Neural progenitor cell (in vitro differentiated cells): ENCODE results near the gene FAM124A. TPM values are rescaled to one million over a fixed set of nuclear protein-coding genes. Genes with fewer than 3 reads are reported as not detected.

Experiments used
- DNase-seq: peaks from one replicate; pipeline ENCODE4 v3.0.0-alpha.2; 2016; ENCODE audit warnings: low spot score
- H2AFZ ChIP-seq: fragments of 200-600 bp; sonication (generic); replicated peaks from 2 replicates; pipeline ENCODE4 v1.6.1; 2016; ENCODE audit warnings: antibody characterized with exemption
- H3F3A ChIP-seq: fragments of 200-600 bp; sonication (generic); 2 replicates; pipeline ENCODE4 v1.6.1; 2016; ENCODE audit warnings: antibody characterized with exemption, low read depth
- H3K27ac ChIP-seq: fragments of 200-600 bp; sonication (generic); 2 replicates; pipeline ENCODE4 v1.5.1; 2016; ENCODE audit warnings: mild to moderate bottlenecking
- H3K27me3 ChIP-seq: fragments of 200-600 bp; sonication (generic); 2 replicates; pipeline ENCODE4 v1.6.1; 2016; ENCODE audit warnings: mild to moderate bottlenecking, moderate library complexity
- H3K36me3 ChIP-seq: fragments of 200-600 bp; sonication (generic); 2 replicates; pipeline ENCODE4 v1.5.1; 2016
- H3K4me1 ChIP-seq: fragments of 200-600 bp; sonication (generic); 2 replicates; pipeline ENCODE4 v1.6.1; 2016; ENCODE audit warnings: mixed run types
- H3K4me2 ChIP-seq: fragments of 200-600 bp; sonication (generic); 2 replicates; pipeline ENCODE4 v1.6.1; 2016
- H3K4me3 ChIP-seq: fragments of 200-600 bp; sonication (generic); 2 replicates; pipeline ENCODE4 v1.5.1; 2016
- H3K79me2 ChIP-seq: fragments of 200-600 bp; sonication (generic); 2 replicates; pipeline ENCODE4 v1.6.1; 2016; ENCODE audit warnings: low read depth
- H3K9ac ChIP-seq: fragments of 200-600 bp; sonication (generic); 2 replicates; pipeline ENCODE4 v1.6.1; 2016
- H3K9me3 ChIP-seq: fragments of 200-600 bp; sonication (generic); 2 replicates; pipeline ENCODE4 v1.5.1; 2016; ENCODE audit warnings: low read depth
- H4K20me1 ChIP-seq: fragments of 200-600 bp; sonication (generic); 2 replicates; pipeline ENCODE4 v1.6.1; 2016; ENCODE audit warnings: low read depth
- H3K27ac Mint-ChIP-seq: 3 replicates; pipeline ENCODE4 v1.8.0; 2021; ENCODE audit warnings: mixed read lengths
- H3K27me3 Mint-ChIP-seq: 2 replicates; pipeline ENCODE4 v1.8.0; 2022; ENCODE audit warnings: low read depth, mild to moderate bottlenecking, inconsistent platforms, moderate library complexity, mixed read lengths; ENCODE audit not compliant: insufficient read depth
- H3K36me3 Mint-ChIP-seq: 3 replicates; pipeline ENCODE4 v1.8.0; 2021; ENCODE audit warnings: mixed read lengths
- H3K4me1 Mint-ChIP-seq: 3 replicates; pipeline ENCODE4 v1.8.0; 2021; ENCODE audit warnings: mixed read lengths
- H3K4me3 Mint-ChIP-seq: 3 replicates; pipeline ENCODE4 v1.8.0; 2021; ENCODE audit warnings: mild to moderate bottlenecking, moderate library complexity, mixed read lengths
- H3K9me3 Mint-ChIP-seq: 3 replicates; pipeline ENCODE4 v1.8.0; 2020; ENCODE audit warnings: mixed read lengths
- EZH2 ChIP-seq: fragments of 200-600 bp; sonication (generic); IDR thresholded peaks from 2 replicates; pipeline ENCODE4 v1.6.1; 2017; ENCODE audit warnings: antibody characterized with exemption, mild to moderate bottlenecking, moderate library complexity
- EZH2phosphoT487 ChIP-seq: fragments of 200-600 bp; sonication (generic); IDR thresholded peaks from 2 replicates; pipeline ENCODE4 v1.6.1; 2017; ENCODE audit warnings: antibody characterized with exemption
- total RNA-seq: library from RNA; depleted of rRNA; stranded (reverse); fragments of >200 nt; gene quantifications from 2 replicates; pipeline ENCODE4 v1.2.3, GENCODE V29; 2015; ENCODE audit warnings: low replicate concordance
- TF ChIP-seq, protein P1 (sequence below): fragments of 200-600 bp; sonication (generic); IDR thresholded peaks from 2 replicates; pipeline ENCODE4 v1.5.1; 2017; ENCODE audit warnings: antibody characterized with exemption, mild to moderate bottlenecking

FAM124A gene
- total RNA-seq, 1 donor from 2014 or later: 22.6 TPM

DNA sequence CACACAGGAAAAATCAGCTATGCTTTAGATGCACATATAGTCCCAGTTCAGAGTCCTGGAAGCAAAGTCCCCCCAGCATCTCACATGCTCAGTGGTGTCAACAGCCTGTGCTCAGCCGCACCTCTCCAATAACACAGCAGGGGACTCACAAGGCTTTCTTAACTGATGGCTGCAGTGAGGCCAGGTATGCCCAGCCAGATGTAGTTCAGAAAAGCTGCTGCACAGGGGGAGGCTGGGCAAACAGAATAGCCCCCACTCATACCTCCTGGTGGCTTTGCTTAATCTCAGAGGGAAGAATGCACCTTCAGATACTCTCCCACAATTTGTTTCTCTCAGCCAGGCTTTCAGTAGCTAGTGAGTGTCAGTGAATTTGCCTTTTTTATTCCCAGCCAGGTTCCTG, 33.4 kb downstream of the FAM124A start:
- peaks cover 30% of the 10 kb centered on the region for H4K20me1 ChIP-seq
- H3K4me3 ChIP-seq: no peak overlapping the region
- peak overlapping the region; percentile 77 for H3K27ac Mint-ChIP-seq
- H2AFZ ChIP-seq: no peak overlapping the region
- peaks cover 13% of the 10 kb centered on the region for H3K36me3 ChIP-seq
- H3K36me3 Mint-ChIP-seq: peaks cover 35% of the 10 kb centered on the region
- peaks cover 15% of the 10 kb centered on the region for H3K4me1 Mint-ChIP-seq
- peaks cover 36% of the 10 kb centered on the region for H3F3A ChIP-seq
- H3K79me2 ChIP-seq: peaks cover 65% of the 10 kb centered on the region
- H3K4me1 ChIP-seq: peaks cover 37% of the 10 kb centered on the region
- H3K27me3 ChIP-seq: no peaks in the 10 kb centered on the region
- DNase-seq: peak; percentile 26
- peak overlapping the region; percentile 79 for H3K27ac ChIP-seq
- peak overlapping the region; percentile 55 for H3K4me2 ChIP-seq
- H3K9me3 ChIP-seq: no peaks in the 10 kb centered on the region
- no peaks in the 10 kb centered on the region for H3K9me3 Mint-ChIP-seq
- no peaks in the 10 kb centered on the region for H3K27me3 Mint-ChIP-seq
- H3K4me3 Mint-ChIP-seq: no peak overlapping the region
- TF ChIP-seq EZH2 (no peak), EZH2phosphoT487 (no peak)
- TF ChIP-seq, protein P1, sequence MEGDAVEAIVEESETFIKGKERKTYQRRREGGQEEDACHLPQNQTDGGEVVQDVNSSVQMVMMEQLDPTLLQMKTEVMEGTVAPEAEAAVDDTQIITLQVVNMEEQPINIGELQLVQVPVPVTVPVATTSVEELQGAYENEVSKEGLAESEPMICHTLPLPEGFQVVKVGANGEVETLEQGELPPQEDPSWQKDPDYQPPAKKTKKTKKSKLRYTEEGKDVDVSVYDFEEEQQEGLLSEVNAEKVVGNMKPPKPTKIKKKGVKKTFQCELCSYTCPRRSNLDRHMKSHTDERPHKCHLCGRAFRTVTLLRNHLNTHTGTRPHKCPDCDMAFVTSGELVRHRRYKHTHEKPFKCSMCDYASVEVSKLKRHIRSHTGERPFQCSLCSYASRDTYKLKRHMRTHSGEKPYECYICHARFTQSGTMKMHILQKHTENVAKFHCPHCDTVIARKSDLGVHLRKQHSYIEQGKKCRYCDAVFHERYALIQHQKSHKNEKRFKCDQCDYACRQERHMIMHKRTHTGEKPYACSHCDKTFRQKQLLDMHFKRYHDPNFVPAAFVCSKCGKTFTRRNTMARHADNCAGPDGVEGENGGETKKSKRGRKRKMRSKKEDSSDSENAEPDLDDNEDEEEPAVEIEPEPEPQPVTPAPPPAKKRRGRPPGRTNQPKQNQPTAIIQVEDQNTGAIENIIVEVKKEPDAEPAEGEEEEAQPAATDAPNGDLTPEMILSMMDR: no peak
- no peak overlapping the region for H3K9ac ChIP-seq

- no peak for TF ChIP-seq EZH2phosphoT487
- TF ChIP-seq, protein P1: no peak
- TF ChIP-seq EZH2: no peak
- H3K36me3 ChIP-seq: peaks cover 13% of the 10 kb centered on the region
- peaks cover 68% of the 10 kb centered on the region for H3K79me2 ChIP-seq
- Mint-ChIP-seq H3K9me3 (no peaks in the 10 kb centered on the region), H3K4me1 (peaks cover 18% of the 10 kb centered on the region), H3K27me3 (no peaks in the 10 kb centered on the region), H3K4me3 (no peak overlapping the region), H3K27ac (no peak overlapping the region), H3K36me3 (peaks cover 27% of the 10 kb centered on the region)
- peaks cover 47% of the 10 kb centered on the region for H3K4me1 ChIP-seq
- H3K4me3 ChIP-seq: no peak overlapping the region
- no peaks in the 10 kb centered on the region for H3K27me3 ChIP-seq
- peaks cover 37% of the 10 kb centered on the region for H4K20me1 ChIP-seq
- H3K9ac ChIP-seq: no peak overlapping the region
- no peak overlapping the region for H2AFZ ChIP-seq
- no peak overlapping the region for H3K27ac ChIP-seq
- no peaks in the 10 kb centered on the region for H3K9me3 ChIP-seq
- H3K4me2 ChIP-seq: no peak overlapping the region
- no peak for DNase-seq
- peaks cover 41% of the 10 kb centered on the region for H3F3A ChIP-seq
Observed at GRCh38 chr13:51257187-51257586, 35.0 kb downstream of the FAM124A start.

DNA sequence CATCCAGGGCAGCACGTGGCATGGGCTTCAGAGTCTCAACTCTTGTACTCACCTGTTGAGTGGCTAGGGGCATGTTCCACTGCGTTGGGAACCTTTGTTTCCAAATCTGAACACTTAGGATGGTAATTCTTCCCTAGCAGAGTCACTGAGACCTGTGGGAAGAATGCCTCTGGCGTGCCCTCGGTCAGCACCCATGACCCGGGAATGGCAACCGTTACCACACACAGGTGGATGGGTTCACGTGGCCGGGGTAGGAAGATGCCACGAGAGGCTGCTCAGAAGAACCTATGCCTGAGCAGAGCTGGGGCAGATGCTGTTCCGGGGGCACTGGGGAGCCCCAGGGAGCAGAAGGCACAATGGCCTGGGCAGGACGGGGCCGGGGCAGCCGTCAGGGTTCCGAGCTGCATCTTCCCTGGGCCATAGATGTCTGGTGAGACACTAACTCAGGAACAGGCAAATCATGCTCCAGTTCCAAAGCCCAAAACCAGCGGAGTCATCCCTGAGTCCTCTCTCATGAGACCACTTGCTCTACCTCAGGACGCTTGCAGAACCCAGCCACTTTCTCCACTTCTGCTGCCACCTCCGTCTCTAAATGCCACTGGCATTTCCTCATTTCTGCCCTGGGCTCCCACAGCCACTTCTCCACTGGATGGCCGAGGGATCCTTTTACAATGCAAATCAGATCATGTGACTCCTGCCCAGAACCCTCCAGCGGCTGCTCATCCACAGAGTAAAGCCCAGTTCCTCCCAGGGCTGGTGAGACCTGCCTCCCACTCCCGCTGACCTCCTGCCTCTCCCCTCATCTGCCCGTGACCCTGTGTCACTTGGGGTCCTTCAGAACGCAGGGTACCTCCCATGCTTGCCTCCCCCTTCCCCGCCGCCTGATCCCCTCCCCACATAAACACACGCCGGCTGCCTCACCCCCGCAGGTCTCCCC, 36.7 kb downstream of the FAM124A start:
- Histone ChIP-seq H3K27ac (no peak overlapping the region), H3K4me1 (peaks cover 48% of the 10 kb centered on the region), H3K4me2 (no peak overlapping the region), H3K4me3 (no peak overlapping the region), H3K27me3 (no peaks in the 10 kb centered on the region), H3K9ac (no peak overlapping the region), H3K79me2 (peaks cover 63% of the 10 kb centered on the region), H3F3A (peaks cover 34% of the 10 kb centered on the region), H2AFZ (no peak overlapping the region), H3K9me3 (no peaks in the 10 kb centered on the region), H4K20me1 (peaks cover 40% of the 10 kb centered on the region), H3K36me3 (peaks cover 7% of the 10 kb centered on the region)
- Mint-ChIP-seq H3K27ac (peak overlapping the region; percentile 37), H3K36me3 (peaks cover 19% of the 10 kb centered on the region), H3K9me3 (no peaks in the 10 kb centered on the region), H3K4me3 (no peak overlapping the region), H3K27me3 (no peaks in the 10 kb centered on the region), H3K4me1 (peaks cover 30% of the 10 kb centered on the region)
- no peak for DNase-seq
- TF ChIP-seq EZH2phosphoT487: no peak
- TF ChIP-seq, protein P1: no peak
